Ascending aorta (tissue), 2 donors: ENCODE results near the gene HIPK2. TPM values are rescaled to one million over a fixed set of nuclear protein-coding genes. Genes with fewer than 3 reads are reported as not detected.

Experiments used
- DNase-seq, 2 donors: peaks; one replicate each; pipeline ENCODE4 v3.0.0-alpha.2; 2019; ENCODE audit warnings: low spot score in 2 of 2
- H3K27ac ChIP-seq, 2 donors: fragments of 200-600 bp; sonication (generic); one replicate each; pipeline ENCODE4 v1.5.1; 2016 to 2017; ENCODE audit warnings: mild to moderate bottlenecking in 1 of 2
- H3K27me3 ChIP-seq: fragments of 200-600 bp; sonication (generic); one replicate; pipeline ENCODE4 v1.5.1; 2017
- H3K36me3 ChIP-seq, 2 donors: fragments of 200-600 bp; sonication (generic); one replicate each; pipeline ENCODE4 v1.5.1; 2016
- H3K4me1 ChIP-seq, 2 donors: fragments of 200-600 bp; sonication (generic); one replicate each; pipeline ENCODE4 v1.5.1; 2016 to 2017; ENCODE audit warnings: mild to moderate bottlenecking in 1 of 2
- H3K4me3 ChIP-seq, 2 donors: fragments of 200-600 bp; sonication (generic); one replicate each; pipeline ENCODE4 v1.5.1; 2016 to 2017; ENCODE audit warnings: mild to moderate bottlenecking in 1 of 2
- H3K9me3 ChIP-seq, 2 donors: fragments of 200-600 bp; sonication (generic); one replicate each; pipeline ENCODE4 v1.5.1; 2016
- intact Hi-C: fragments of 100-400 bp; cut with DNase I; formaldehyde crosslinking; loops from one replicate; pipeline ENCODE4 v1.15.1; 2023
- total RNA-seq: library from RNA; depleted of rRNA; stranded (reverse); fragments of >200 nt; gene quantifications from one replicate; pipeline ENCODE4 v1.1.0, GENCODE V29; 2016
- TF ChIP-seq, protein P1 (sequence below), 3 experiments: fragments of 200-600 bp in 2 of 3; fragments of 450-650 bp in 1 of 3; sonication (generic) in 2 of 3; IDR thresholded peaks; one replicate each; pipeline ENCODE4 v1.5.1; 2016 to 2019; ENCODE audit warnings: antibody characterized with exemption in 3 of 3, mild to moderate bottlenecking in 1 of 3, moderate library complexity in 1 of 3

HIPK2 gene
- total RNA-seq, 1 donor from 2014 or later: 53.9 TPM

DNA sequence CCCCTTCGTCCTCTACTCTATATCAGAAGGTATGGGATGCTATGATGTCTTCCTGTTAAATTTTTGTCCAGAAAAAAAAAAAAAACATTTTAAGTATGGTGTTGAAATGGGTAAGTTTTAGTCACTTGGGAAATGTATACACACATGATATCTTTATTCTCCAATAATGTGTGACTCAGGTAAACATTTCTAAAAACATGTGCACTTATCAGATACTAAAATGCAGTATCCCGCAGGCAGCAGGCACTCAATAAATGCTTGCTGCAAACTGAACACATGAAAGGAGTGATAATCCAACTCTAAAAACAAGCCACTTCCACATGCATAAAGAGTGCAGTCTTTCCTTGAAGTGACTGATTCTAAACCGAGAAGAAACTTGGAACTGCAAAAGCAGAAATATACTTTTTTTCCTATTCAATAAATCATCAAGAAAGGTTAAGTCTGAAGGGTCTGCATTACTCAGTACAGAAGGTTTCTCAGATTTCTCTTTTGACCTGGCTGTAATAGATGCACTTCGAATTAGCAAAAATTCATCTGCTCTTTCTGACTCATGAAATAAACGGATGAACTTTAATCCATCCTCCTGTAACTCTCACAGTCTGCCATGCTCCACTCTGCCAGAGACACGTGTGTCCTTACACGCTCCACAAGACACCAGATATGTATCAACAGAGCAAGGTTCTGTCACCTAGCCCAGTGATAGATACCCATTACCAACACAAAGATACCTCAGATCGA is 84.0 kb downstream of the HIPK2 start:
- Histone ChIP-seq H3K4me3 (no peak overlapping the region), H3K4me1 (no peaks in the 10 kb centered on the region), H3K27ac (no peak overlapping the region), H3K9me3 (no peaks in the 10 kb centered on the region), H3K36me3 (no peaks in the 10 kb centered on the region), H3K27me3 (no peaks in the 10 kb centered on the region)
- no peak for DNase-seq
- TF ChIP-seq, protein P1, sequence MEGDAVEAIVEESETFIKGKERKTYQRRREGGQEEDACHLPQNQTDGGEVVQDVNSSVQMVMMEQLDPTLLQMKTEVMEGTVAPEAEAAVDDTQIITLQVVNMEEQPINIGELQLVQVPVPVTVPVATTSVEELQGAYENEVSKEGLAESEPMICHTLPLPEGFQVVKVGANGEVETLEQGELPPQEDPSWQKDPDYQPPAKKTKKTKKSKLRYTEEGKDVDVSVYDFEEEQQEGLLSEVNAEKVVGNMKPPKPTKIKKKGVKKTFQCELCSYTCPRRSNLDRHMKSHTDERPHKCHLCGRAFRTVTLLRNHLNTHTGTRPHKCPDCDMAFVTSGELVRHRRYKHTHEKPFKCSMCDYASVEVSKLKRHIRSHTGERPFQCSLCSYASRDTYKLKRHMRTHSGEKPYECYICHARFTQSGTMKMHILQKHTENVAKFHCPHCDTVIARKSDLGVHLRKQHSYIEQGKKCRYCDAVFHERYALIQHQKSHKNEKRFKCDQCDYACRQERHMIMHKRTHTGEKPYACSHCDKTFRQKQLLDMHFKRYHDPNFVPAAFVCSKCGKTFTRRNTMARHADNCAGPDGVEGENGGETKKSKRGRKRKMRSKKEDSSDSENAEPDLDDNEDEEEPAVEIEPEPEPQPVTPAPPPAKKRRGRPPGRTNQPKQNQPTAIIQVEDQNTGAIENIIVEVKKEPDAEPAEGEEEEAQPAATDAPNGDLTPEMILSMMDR (IDR thresholded peaks at IDR 0.05): no peak
- intact Hi-C loops: no loop called here

DNA sequence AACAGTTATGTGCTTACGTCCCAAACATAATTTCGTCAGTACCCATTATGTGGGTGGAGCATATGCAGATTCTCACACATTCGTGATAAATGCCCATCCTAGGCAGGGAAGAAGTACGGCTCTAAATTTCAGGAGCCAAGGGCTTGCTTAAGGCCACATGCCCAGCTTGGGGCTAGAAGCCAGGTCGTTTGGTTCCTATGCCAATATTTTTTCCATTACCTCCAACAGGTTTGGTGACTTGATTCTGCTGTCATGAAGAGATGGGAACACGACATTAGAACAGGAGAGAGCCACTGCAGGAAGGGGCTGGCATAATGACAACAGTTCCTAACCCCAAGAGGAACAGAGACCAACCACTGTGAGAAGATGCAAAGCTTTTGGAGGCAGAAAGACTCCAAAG is 85.1 kb downstream of the HIPK2 start:
- intact Hi-C loops: no loop called here
- no peak for DNase-seq
- TF ChIP-seq, protein P1 (IDR thresholded peaks at IDR 0.05): no peak
- Histone ChIP-seq H3K9me3 (no peaks in the 10 kb centered on the region), H3K27ac (no peak overlapping the region), H3K4me3 (no peak overlapping the region), H3K36me3 (no peaks in the 10 kb centered on the region), H3K4me1 (no peaks in the 10 kb centered on the region), H3K27me3 (no peaks in the 10 kb centered on the region)

DNA sequence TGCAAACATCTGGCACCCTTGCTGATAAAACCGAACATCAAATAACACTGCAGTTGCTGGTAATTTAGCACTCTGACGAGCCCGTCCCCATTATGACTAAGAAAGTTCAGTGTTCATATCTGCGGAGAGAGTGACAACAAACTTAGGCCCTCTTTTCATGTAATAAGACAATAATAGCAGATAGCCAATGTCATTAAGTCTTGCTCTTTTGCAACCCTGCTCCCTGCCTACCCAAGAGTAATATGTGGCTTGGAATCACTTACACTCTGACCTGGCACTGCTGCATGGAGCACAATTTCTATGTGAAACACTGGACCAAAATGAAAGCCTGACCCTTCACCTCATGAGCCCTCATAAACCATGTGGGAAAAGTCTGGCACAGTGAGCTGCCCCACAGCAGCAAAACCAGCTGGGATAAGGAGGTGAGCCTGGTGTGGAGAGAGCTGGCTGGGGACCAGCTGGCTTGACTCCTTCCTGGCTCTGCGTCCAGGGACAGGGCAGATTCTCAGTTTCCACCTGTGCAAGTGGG is 86.5 kb downstream of the HIPK2 start:
- Histone ChIP-seq H3K4me1 (no peaks in the 10 kb centered on the region), H3K4me3 (no peak overlapping the region), H3K36me3 (peaks cover 0 to 1% of the 10 kb centered on the region in 2 donors), H3K9me3 (no peaks in the 10 kb centered on the region), H3K27ac (no peak overlapping the region), H3K27me3 (no peaks in the 10 kb centered on the region)
- no peak for DNase-seq
- intact Hi-C loops: no loop called here
- TF ChIP-seq, protein P1 (IDR thresholded peaks at IDR 0.05): no peak

DNA sequence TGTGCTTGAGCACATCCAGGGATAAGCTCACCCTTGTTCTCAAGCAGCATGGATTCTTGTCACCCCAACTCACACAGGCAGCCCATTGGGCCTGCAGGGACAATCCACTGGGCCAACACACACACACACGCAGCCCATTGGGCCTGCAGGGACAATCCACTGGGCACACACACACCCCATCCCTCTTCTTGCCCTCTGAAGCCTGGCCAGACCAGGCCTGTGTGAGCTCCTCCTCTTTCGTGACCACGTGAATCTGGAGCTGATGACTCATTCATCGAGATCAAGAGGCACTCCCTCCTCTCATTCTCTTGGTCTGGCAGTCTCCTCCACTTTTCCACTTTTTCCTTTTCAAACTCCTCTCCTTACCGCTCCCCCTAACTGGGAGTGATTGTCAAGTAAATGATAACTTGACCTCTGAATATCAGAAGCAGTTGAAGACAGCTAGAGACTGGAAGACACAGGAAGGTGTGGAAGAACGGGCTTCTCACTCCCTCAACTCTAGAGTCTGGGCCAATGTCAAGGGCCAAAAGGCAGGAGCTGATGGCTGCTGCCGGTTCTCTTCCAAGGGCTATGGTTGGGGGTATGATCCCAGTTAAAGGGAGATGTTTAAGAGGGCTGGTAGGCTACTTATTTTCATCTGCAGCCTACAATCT is 89.7 kb downstream of the HIPK2 start:
- Histone ChIP-seq H3K4me1 (peaks cover under 1 to 5% of the 10 kb centered on the region in 2 donors), H3K27me3 (no peaks in the 10 kb centered on the region), H3K9me3 (peaks cover 0 to 10% of the 10 kb centered on the region in 2 donors), H3K27ac (no peak overlapping the region), H3K4me3 (no peak overlapping the region), H3K36me3 (peaks cover 0 to 7% of the 10 kb centered on the region in 2 donors)
- DNase-seq: no peak
- TF ChIP-seq, protein P1 (IDR thresholded peaks at IDR 0.05): no peak
- intact Hi-C loops: no loop called here

DNA sequence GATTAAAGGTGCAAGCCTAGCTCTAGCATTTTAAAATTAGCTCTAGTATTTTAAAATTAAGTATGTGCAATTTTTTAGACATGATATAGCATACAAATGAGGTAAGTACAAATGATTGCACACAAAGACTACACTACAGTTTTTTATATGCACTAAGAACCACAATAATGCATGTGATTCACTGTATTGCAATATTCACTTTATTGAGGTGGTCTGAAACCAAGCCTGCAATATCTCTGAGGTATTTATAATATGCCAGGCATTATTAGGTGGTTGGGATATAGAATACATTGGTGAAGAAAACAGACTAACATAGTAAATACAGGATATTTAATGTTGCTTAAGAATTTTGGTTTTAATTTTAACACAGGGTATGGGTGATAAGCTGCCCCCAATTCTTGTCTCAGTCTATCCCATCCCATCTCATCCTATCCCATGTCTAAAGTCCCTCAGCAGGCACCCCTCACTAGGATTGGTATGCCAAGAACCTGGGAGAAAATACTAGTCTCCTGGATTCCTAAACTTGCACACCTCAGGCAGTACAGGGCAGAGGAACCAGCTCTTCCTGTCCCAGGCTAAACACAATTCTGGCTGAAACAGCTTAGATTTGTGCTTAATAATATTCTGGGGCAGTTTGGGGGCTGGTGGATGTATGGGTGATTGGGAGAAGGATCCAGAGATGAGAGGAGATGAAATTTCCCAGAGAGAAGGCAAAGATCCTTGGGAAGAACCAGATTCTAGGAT is 90.4 kb downstream of the HIPK2 start:
- TF ChIP-seq, protein P1 (IDR thresholded peaks at IDR 0.05): no peak
- Histone ChIP-seq H3K9me3 (peaks cover 0 to 10% of the 10 kb centered on the region in 2 donors), H3K27ac (no peak overlapping the region), H3K4me1 (peaks cover 3 to 12% of the 10 kb centered on the region in 2 donors), H3K4me3 (no peak overlapping the region), H3K36me3 (peaks cover 0 to 7% of the 10 kb centered on the region in 2 donors), H3K27me3 (no peaks in the 10 kb centered on the region)
- DNase-seq: no peak
- intact Hi-C loops: no loop called here
